GM12892 (cell line): ENCODE data around the gene B3GALT4.

Experiments
- POLR2A ChIP-seq: IDR thresholded peaks from 2 replicates; pipeline ENCODE4 v1.6.1; 2011; ENCODE audit warnings: low read depth, low read length, control low read depth
- POLR2AphosphoS5 ChIP-seq: IDR thresholded peaks from 2 replicates; pipeline ENCODE4 v1.6.1; 2011; ENCODE audit warnings: low read depth, low read length, control low read depth

DNA sequence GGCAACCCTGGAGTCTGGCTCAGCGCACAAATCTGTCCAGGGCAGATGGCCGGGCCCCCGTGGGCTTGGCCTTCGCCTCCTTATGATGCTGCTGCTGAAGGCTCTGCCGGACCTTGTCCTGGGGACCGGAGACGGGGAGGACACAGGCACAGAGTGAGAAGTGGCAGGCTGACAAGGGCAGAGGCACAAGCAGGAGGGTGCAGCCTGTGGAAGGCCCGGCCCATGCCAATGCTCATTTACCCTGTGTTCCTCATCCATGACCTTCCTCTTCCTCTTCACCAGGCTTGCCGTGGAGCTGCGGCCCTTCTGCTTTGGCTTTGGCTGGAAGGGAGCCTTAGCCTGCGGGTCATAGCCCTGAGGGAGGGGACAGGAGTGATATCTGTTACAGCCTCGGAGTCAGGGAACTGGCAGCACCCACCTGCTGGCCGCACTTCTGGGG is 2.4 kb downstream of the B3GALT4 start:
- TF ChIP-seq POLR2AphosphoS5: peak; percentile 39; the same call in 1 of the 2 replicates
- peak; percentile 31; the same call in 1 of the 2 replicates for TF ChIP-seq POLR2A
